OCI-LY7 (cell line): Measurements from ENCODE around the gene ZNF436.

Experiments used
- CTCF ChIP-seq: fragments of 200-600 bp; sonication (generic); conservative IDR thresholded peaks from 2 replicates; pipeline ENCODE4 v1.5.1; 2014; ENCODE audit warnings: mild to moderate bottlenecking, antibody characterized with exemption, low read length, moderate library complexity, mixed read lengths
- EZH2phosphoT487 ChIP-seq: fragments of 200-600 bp; sonication (generic); IDR thresholded peaks from 2 replicates; pipeline ENCODE4 v1.6.1; 2018; ENCODE audit warnings: low read depth, borderline replicate concordance, mild to moderate bottlenecking, mixed run types, antibody characterized with exemption, low read length, moderate library complexity, mixed read lengths

GRCh38 chr1:23403355-23403734 lies 33.7 kb upstream of the ZNF436 start:
- no peak for TF ChIP-seq CTCF
- no peak for TF ChIP-seq EZH2phosphoT487
